WERI-Rb-1 (cell line): ENCODE results near the gene ALDH3B2.
A peak's percentile ranks its signal among the peaks of the same experiment; 100 is the strongest.

Source experiments
- DNase-seq: peaks from one replicate; pipeline ENCODE4 v3.0.0-alpha.2; 2020
- H3K27ac ChIP-seq: fragments of 250-450 bp; sonication (Bioruptor Pico); 2 replicates; pipeline ENCODE4 v1.5.1; 2020; ENCODE audit warnings: mild to moderate bottlenecking, moderate library complexity
- H3K27me3 ChIP-seq: fragments of 250-450 bp; sonication (Bioruptor Pico); 2 replicates; pipeline ENCODE4 v1.5.1; 2021; ENCODE audit warnings: mild to moderate bottlenecking, low read depth, moderate library complexity; ENCODE audit not compliant: insufficient read depth, severe bottlenecking
- H3K36me3 ChIP-seq: fragments of 250-450 bp; sonication (Bioruptor Pico); 2 replicates; pipeline ENCODE4 v1.5.1; 2020; ENCODE audit warnings: mild to moderate bottlenecking, moderate library complexity
- H3K4me3 ChIP-seq: 2 replicates; pipeline ENCODE4 v1.5.1; 2011; ENCODE audit warnings: low read depth, mild to moderate bottlenecking, control low read depth, low read length
- H3K9me3 ChIP-seq: fragments of 250-450 bp; sonication (Bioruptor Pico); 2 replicates; pipeline ENCODE4 v1.5.1; 2021; ENCODE audit warnings: mild to moderate bottlenecking, moderate library complexity; ENCODE audit not compliant: severe bottlenecking
- TF ChIP-seq, protein P1 (sequence below): IDR thresholded peaks from 2 replicates; pipeline ENCODE4 v1.5.1; 2011; ENCODE audit warnings: low read depth, mild to moderate bottlenecking, control low read depth, inconsistent platforms, low read length

The ALDH3B2 gene

GRCh38 chr11:67656278-67656922 is 18.0 kb downstream of the ALDH3B2 start:
- Histone ChIP-seq H3K36me3 (no peaks in the 10 kb centered on the region), H3K27ac (no peak overlapping the region), H3K9me3 (peaks cover 12% of the 10 kb centered on the region), H3K4me3 (no peak overlapping the region), H3K27me3 (no peaks in the 10 kb centered on the region)
- no peak for DNase-seq
- TF ChIP-seq, protein P1, sequence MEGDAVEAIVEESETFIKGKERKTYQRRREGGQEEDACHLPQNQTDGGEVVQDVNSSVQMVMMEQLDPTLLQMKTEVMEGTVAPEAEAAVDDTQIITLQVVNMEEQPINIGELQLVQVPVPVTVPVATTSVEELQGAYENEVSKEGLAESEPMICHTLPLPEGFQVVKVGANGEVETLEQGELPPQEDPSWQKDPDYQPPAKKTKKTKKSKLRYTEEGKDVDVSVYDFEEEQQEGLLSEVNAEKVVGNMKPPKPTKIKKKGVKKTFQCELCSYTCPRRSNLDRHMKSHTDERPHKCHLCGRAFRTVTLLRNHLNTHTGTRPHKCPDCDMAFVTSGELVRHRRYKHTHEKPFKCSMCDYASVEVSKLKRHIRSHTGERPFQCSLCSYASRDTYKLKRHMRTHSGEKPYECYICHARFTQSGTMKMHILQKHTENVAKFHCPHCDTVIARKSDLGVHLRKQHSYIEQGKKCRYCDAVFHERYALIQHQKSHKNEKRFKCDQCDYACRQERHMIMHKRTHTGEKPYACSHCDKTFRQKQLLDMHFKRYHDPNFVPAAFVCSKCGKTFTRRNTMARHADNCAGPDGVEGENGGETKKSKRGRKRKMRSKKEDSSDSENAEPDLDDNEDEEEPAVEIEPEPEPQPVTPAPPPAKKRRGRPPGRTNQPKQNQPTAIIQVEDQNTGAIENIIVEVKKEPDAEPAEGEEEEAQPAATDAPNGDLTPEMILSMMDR = no peak

DNA sequence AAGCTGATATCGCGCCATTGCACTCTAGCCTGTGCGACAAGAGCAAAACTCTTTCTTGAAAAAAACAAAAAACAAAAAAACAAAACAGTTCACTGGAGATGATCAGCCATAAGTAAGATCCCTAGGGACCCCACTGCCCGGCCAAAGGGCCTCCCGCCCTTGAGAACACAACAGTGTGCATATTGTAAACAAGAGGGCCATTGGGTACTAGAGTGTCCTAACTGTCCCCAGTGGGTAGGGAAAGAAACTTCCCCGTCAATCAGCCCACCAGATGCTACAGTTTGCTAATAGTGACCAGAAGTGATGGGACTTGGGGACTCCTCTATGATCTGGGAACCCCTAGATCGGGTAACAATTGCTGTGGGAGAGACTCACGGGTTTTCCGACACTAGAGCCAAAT is 20.2 kb downstream of the ALDH3B2 start:
- no peak for DNase-seq
- Histone ChIP-seq H3K36me3 (no peaks in the 10 kb centered on the region), H3K27me3 (no peaks in the 10 kb centered on the region), H3K4me3 (no peak overlapping the region), H3K27ac (no peak overlapping the region), H3K9me3 (peaks cover 12% of the 10 kb centered on the region)
- TF ChIP-seq, protein P1 = no peak

DNA sequence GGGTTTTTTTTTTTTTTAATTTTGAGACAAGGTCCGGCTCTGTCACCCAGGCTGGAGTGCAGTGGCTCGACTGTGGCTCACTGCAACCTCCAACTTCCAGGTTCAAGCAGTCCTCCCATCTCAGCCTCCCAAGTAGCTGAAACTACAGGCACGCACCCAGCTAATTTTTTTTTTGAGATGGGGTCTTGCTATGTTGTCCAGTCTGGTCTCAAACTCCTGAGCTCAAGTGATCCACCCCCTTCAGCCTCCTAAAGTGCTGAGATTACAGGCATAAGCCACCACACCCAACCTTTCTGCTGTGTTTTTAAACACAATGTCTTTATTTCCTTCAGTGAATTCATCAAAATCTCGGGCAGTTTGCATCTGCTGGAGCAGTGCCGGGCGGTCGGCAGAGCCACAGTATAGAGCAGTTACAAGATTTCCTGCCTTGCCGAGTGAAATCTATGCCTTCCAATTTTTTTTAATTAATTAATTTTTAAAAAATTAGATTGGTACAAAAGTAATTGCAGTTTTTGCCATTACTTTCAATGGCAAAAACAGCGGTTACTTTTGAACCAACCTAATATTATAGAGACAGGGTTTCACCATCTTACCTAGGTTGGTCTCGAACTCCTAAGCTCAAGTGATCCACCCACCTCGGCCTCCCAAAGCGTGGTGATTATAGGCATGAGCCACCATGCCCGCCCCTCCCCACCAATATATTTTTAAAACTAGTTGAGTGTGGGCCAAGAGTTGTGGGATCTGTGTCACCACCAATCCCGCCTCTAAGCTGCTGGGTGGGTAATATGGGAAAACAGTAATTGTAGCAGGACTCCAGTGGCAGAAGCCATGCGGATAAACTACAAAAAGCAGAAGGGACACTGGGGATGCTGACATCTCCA is 21.2 kb downstream of the ALDH3B2 start:
- Histone ChIP-seq H3K9me3 (peaks cover 12% of the 10 kb centered on the region), H3K27ac (no peak overlapping the region), H3K27me3 (no peaks in the 10 kb centered on the region), H3K36me3 (no peaks in the 10 kb centered on the region), H3K4me3 (no peak overlapping the region)
- TF ChIP-seq, protein P1 = no peak
- DNase-seq = no peak

DNA sequence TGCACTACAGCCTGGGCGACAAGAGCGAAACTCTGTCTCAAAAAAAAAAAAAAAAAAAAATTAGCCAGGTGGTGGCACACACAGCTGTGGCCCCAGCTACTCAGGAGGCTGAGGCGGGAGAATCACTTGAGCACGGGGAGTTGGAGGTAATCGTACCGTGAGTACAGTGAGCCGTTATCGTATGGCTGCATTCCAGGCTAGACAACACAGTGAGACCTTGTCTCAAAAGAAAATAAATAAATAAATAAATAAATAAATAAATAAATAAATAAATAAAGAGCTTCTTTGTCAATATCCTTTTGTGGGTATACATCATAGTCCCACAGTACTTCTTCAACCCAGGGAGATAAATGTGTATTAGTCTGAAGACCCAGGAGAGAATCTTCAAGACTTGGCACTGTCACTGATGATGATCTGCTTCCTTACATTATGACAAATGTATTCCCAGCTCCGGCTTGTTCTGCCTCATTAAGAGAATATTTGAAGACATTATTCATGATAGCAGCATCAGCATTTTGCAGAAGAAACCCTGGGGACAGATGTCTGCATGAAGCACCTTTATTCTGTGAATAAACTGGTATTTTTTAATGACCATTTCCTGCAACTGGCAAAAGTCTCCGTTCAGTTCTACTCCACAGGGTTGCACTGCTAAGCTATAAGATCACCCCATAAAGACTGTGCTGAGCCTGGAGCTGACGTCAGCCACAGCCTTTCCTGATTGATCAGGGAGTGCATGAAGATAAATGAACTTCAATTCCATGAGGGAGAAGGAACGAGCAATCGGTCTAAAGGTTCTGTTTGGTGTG is 22.2 kb downstream of the ALDH3B2 start:
- Histone ChIP-seq H3K9me3 (peaks cover 12% of the 10 kb centered on the region), H3K27ac (no peak overlapping the region), H3K4me3 (no peak overlapping the region), H3K36me3 (no peaks in the 10 kb centered on the region), H3K27me3 (no peaks in the 10 kb centered on the region)
- TF ChIP-seq, protein P1 = no peak
- no peak for DNase-seq

DNA sequence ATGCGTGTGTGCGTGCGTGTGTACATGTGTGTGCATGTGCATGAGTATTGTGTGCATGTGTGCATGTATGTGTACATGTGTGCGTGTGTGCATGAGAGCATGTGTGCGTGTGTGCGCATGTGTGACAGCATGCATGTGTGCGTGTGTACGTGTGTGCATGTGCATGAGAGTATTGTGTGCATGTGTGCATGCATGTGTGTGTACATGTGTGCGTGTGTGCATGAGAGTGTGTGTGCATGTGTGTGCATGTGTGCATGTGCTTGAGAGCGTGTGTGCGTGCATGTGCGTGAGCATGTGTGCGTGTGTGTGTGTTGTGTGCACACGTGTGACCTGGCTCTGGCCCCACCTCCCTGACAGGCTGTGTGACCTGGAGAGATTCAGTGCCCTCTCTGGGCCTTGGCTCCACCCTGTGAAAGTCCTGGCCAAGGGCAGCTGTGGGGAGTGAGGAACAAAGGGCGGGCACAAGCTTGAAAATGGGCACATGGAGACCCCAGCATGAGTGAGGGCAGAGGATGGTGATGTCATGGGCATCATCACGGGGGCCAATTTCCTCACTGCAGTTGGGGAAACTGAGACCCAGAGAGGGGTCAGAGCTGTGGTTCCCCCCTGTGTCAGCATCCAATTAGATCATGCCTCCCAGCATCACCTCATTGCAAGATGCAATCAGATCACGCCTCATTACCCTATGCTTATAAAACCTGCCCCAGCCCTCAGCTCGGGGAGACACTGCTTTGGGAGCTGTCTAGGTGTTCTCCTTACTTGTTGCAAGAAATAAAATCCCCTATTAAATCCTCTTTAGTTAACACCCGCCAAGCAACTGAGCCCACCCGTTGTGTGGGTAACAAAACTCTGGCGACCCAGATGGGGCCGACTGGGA is 24.6 kb downstream of the ALDH3B2 start:
- Histone ChIP-seq H3K9me3 (no peaks in the 10 kb centered on the region), H3K36me3 (no peaks in the 10 kb centered on the region), H3K27ac (no peak overlapping the region), H3K4me3 (peak overlapping the region; percentile 42), H3K27me3 (no peaks in the 10 kb centered on the region)
- TF ChIP-seq, protein P1 = no peak
- DNase-seq = peak; percentile 57
